ENCODE results near the gene ACSS3.
"Not testable (repeated sequence)": the region's sequence is repeated elsewhere in the genome, so short reads cannot be mapped to it uniquely, and the experiment has no call there.

ACSS3 gene, protein sequence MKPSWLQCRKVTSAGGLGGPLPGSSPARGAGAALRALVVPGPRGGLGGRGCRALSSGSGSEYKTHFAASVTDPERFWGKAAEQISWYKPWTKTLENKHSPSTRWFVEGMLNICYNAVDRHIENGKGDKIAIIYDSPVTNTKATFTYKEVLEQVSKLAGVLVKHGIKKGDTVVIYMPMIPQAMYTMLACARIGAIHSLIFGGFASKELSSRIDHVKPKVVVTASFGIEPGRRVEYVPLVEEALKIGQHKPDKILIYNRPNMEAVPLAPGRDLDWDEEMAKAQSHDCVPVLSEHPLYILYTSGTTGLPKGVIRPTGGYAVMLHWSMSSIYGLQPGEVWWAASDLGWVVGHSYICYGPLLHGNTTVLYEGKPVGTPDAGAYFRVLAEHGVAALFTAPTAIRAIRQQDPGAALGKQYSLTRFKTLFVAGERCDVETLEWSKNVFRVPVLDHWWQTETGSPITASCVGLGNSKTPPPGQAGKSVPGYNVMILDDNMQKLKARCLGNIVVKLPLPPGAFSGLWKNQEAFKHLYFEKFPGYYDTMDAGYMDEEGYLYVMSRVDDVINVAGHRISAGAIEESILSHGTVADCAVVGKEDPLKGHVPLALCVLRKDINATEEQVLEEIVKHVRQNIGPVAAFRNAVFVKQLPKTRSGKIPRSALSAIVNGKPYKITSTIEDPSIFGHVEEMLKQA

DNA sequence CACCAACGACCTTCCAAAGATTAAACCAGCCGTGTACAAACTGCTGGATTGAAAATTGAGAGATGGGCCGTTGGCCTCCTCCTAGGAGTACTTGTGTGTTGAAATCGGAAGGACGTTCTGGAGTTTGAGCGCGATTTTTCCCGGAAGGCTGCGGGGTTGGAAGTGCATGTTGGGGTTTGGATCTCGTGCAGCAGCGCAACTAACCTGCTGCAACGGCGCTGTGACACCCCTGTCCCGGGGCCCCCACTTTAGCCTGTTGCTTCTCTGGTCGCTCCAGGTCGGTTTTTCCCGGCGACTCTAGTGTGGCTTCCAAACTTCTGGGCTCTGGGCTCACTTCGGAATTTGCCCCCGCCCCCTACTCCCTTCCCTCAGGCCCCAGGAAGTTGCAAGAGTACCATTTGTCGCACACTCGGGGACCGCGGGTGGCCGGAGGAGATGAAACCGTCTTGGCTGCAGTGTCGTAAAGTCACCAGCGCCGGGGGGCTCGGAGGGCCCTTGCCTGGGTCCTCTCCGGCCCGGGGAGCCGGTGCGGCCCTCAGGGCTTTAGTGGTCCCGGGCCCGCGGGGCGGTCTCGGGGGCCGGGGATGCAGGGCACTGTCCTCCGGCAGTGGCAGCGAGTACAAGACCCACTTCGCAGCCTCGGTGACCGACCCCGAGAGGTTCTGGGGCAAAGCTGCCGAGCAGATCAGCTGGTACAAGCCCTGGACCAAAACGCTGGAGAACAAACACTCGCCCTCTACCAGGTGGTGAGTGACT lies at the start of gene ACSS3:
TSS of gene ACSS3 (plus strand) at position 394 of the 756 bp plus-strand sequence. CDS start at position 436, 42 bp downstream.
- DNase-seq = peak; percentile 39

DNA sequence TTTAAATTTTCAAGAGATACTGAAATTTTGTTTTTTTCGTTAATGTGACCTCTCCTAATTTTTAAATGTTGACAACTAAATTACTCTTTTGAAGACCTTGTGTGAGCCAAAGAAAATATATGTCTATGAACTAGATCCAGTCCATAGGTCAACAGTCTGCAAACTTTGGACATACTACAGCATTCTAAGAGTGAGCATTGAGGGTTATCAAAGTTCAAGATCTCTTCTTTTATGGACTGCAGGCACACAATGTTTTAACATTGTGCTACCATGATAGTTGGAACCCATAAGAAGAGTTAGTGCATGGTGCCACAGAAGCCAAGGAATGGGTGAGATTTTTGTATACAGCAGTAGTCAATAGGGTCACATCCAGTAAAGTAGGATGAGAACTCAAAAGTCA lies 43.0 kb upstream of the ACSS3 start:
- DNase-seq = no peak

DNA sequence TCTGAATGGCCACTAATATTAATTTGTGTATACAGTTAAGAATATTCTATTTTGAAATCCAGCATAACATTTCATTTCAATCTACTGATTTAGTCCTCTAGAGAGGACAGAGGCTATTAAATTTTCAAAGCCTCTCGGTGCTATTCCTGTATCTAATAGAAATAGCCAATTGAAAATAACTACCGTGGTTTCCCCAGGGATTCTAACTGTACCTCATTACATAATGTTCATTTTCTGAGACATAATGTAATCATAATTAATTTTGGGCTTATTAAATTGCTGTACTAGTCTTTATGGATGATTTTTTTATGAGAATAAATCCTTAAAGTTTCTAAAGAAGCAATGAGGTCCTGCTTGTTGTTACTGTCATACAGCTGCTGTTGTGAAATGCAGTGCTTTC lies 38.6 kb upstream of the ACSS3 start:
- DNase-seq = no peak

DNA sequence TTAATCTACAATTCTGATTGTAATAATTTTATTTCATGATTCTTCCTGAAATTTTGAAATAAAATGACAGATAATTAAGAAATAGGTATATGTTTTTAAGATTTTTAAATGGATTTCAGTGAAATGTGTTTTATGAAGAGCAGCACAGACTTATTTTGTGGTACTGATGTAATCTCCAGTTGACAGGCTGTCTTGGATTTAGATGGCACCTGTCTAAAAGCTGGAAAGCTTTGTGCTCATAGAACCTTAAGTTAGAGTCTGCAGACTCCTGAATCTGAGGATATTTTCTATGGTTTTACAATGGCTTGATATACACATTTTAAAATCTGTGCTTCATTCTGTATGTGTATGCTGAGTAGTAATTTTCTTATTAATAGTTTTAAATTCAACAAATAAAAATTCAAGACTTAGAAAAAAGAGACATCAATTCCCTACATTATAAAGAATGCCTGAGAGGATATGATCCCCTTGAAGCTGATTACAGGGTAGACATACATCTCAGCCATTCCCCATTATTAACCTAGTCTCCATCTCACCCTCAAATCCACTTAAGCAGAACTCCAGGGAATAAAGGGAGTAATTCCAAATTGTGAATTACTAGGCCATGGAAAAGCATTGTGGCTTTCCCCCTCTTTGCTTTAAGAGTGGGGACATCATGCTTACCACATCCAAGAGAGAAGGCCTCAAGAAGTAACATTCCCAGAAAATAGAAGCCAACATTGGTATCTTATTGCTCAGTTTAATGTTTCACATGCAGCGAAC lies 33.7 kb upstream of the ACSS3 start:
- DNase-seq = no peak

DNA sequence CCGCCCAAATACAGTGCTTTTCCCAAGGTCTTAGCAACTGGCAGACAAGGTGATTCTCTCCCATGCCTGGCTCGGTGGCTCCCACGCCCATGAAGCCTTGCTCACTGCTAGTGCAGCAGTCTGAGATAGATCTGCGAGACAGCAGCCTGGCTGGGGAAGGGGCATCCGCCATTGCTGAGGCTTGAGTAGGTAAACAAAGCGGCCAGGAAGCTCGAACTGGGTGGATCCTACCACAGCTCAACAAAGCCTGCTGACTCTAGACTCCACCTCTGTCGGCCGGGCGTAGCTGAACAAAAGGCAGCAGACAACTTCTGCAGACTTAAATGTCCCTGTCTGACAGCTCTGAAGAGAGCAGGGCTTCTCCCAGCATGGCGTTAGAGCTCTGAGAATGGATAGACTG lies 12.9 kb upstream of the ACSS3 start:
- not testable (repeated sequence) for DNase-seq

DNA sequence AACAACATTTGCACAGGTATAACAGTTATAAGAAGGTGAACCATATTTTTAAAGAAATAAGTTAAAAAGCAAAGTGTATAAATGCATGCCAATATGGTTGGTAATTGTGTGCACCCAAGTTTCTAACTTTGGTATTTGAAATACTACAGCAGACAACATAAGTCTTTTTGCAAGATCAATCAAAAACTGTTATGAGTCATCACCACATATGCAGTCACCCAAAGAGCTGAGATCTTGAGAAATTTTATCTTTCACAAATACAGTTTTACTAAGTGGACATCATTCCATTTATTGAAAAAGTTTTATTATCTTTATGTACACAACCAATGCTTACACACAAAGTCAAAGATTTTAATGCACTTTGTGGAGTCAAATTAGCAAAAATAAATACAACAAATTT lies 7.0 kb upstream of the ACSS3 start:
- no peak for DNase-seq

DNA sequence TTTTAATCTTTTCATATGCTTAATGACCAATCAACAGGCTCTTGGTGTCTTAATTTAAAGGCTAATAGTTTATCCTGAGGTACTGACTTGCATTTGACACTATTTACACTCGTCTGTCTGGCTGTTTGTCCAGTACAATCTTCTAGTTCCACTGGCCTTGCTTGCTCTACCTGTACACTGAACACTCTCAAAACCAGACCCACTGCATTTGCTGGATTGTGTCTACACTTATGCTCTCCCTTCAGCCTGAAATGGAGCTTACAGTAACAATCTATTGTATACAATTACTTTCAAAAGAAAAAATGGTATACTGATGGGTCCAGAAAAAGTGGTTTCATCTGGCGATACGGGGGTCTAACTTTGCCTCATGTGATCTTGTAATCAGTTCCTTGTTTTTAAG lies 2.3 kb upstream of the ACSS3 start:
- DNase-seq = no peak

DNA sequence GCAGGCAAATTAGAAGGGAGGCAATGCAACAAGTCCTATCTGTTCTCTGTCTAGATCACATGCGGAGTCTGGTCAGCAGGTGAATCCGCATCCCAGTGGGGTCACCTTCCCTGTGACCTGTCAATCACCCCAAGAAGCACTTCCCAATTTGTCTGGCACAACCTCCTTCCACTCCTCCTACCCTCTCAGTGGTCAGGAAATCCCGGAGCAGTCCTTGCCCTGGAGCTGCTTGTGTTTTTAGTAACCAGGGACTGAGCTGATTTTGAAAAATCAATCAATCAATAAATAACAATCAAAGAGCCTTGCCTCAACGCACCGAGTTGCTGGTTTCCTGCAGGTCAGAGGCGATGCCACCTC lies 572 bp upstream of the ACSS3 start:
- no peak for DNase-seq

DNA sequence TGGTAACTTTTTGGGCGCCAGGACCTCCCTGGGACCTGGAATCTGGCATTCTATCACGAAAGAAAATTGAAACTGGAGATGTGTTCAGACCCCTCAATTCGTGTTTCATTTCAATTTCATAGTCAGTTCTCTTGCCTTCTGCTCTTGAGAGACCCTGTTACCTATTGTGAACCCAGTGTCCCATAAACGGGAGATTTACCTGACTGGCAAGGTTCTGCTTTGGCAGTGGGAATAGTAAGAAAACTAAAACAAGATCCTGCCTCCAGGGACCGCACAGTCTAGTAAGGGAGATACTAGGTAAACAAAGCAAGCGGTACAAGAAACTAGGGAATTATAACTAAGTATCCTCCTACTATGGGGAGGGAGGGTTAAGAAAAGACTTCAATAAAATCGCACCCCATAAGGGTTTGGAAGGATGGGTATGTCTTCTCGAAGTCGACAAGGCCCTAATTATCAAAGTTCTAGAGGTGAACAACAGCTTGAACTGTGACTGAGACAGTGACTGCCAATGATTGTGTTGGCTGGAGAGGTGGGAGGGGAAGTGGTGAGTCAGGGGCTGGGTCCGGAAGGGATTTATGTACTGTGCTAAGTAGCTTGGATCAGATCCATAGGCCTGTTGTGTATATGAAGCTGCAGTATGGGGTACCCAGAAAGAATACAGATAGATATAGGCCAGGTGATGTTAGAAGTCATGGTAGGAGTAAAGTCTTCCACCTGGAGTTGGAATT lies 754 bp downstream of the ACSS3 start:
- no peak for DNase-seq

DNA sequence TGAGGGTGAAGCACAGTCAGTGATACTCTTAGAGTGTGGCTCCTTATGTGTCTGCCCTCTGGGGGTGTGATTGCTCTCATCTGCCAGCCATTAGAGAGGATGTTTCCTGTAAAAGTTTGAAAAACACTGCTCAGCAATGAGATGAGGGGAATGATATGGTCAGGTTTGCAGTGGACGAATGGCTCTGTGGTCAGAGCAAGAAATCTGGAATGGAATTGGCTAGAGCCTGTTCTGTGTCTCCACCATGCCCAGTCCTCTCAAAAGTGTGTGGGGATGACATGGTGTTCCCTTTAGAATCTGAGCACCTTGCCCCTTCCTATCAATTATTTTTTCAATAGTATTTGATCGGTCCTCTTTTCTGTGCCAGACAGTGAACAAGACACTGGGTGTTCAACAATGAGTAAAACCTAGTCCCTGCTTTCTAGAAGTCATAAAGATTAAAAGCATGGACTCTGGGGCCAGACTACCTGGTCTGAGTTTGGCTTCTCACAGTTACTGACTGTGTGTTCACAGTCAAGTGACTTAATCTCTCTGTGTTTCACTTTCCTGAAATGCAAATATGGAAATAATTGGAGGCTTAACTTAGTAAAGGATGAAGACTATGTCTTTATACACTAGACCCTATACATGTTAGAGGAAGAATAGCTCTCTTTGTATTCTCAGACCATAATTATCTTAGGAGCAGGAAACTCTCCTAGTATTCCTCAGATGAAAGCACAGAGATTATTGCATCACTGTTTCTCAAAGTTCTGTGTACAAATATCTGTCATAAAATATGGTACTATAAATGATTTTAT lies 1.6 kb downstream of the ACSS3 start:
- no peak for DNase-seq

DNA sequence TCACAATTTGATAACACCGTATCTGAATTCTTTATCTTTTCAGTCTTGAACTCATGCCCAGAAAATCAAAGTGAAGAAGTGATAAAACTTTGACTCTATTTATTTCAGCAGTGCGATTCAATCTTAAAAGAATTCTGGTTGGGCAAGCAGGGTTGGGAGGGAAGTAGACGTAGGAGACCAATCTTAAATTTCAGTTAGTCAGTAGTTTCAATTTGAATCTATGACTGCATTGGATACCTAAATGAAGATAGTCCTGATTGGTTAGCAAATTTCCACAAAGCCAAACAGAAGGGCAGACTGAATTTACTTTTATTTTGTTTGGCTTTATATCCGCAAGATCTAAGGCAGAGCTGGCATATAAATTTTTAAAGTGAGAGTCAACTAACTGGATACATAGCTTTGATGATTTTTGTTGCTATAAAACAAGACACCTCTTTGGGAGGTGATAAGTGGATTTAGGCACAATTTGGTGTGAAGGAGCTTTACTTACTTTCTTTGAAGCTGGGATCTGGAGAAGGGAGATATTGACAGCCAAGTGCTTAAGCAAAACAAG lies 2.6 kb downstream of the ACSS3 start:
- DNase-seq = no peak

DNA sequence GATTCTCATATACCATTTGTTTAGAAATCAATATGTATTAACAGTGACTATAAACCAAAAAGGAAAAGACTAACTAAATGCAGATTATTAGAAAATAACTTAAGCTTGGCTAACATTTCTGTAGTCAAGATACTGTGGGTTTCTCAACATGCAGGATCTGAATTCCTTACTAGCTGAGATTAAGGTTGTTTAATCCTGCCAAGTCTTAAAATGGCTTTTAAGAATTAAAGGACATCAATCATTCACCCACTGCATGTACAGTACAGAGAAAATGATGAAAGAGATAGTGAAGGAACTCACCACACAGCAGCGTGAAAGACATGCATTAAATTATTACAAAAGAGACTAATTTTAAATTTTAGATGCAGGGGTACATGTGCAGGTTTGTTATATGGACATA lies 3.8 kb downstream of the ACSS3 start:
- no peak for DNase-seq

DNA sequence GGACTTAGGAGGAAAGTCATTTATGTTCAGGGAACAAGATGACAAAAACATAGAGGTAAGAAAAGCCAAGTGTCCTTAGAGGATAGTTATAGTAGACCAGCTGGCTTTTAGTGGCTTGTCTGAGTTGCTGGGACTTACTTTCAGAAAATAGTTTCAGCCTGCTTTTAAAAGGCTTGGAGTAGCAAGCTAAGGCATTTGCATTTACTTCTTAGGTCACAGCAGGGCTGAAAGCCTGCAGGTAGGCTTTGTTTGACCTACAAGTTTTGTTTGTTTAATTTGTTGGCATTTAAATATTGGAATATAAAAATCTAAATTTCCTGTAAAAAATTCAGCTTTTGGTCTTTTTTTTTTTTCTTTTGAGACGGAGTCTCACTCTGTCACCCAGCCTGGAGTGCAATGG lies 5.1 kb downstream of the ACSS3 start:
- DNase-seq = no peak

DNA sequence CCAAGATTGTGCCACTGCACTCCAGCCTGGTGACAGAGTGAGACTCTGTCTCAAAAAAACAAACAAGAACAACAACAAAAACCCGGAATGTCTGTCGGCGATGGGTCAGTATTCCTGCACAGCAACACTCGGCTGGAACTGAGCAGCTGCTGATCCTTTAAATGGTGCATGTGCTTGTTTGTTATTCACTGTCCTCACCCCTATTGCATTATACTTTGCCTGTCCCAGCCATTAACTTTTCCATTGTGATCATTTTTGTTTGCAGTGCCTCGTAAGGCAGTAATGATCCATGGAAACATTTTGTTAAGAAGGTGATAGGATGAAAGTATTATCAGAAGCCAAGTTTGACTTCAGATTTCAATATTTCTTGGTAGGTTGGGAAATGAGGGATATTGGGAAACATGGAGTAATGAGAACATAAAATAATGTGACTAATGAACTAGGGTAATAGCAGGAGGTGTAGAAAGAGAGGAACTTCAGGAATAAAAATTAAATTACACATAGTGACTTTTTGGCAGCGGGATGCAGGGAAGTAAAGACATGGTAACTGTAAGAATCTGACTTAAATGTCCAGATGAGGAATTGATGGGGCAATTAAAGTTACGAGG lies 6.1 kb downstream of the ACSS3 start:
- DNase-seq = no peak

DNA sequence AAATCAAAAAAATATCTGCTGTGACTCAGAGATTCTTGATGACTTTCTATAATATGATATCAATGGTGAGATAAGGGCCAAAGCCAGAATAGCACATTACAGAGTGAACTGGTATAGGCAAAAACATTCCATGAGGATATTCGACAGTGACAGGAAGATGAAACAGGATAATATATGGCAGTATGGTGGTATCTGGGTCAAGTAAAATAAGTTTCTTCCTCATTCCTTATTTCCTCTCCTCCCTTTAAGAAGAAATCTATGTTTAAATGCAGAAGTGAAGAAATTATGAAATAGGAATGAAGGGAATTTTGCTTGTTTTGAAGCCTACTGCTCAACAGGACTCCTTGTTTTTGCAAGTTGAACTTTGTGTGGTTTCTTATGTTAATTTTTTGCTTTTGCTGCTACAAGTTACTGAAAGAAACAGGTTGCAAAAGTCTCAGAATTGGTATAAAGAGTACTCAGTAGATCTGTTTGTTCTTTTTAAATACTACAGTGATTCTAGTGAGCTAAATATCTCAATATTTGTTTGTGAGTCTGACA lies 7.0 kb downstream of the ACSS3 start:
- DNase-seq = no peak

DNA sequence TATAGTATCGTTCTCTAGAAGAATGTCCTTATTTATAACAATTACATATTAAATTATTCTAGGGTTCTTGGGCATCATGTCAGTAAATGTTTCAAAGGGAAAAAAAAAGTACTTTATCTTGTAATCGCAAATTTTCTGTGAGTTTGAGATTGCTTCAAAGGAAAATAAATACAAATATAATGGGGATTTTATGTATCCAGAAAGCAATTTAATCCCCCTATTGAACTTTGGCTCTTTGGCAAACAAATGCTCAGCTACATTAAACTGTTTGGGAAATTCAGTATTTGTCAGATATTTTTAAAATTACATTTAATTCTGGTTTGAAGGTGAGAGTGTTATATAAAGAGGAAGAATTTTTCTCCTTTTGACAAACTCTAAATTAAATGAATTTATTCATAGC lies 8.0 kb downstream of the ACSS3 start:
- no peak for DNase-seq

DNA sequence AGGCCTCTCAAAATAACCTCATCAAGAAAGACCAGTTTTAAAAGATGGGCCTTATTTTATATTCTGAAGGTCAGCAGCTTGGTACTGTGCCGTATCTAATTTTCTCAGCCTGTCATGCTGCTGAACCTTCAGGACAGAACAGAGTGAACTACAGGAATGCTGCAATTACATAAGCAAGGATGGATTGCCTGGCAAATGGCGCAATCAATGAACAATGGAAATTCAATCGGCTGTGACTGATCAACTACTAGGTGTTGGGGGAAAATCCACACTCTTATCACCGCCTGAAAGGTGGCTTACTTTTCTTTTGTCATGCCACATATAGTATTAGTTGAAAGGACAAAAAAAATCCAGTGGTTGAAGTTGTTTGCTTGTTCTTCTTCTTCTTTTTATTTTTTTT lies 8.5 kb downstream of the ACSS3 start:
- no peak for DNase-seq

DNA sequence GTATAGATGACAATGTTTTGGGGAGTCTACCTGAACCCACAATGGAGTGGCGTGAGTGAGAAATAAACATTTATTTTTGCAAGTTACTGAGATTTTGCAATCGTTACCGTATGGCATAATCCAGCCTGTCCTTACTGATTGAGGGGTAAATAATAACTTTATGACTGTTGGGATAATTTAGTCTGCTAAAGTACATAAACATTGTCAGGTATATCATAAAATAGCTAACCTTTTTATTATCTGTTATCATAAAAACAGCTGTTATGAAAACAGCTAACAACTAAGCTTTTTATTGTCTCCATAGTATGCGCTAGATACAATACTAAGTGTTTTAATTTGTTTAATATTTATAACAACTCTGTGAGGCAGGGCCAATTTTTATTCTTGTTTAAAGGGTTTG lies 10.3 kb downstream of the ACSS3 start:
- DNase-seq = no peak

DNA sequence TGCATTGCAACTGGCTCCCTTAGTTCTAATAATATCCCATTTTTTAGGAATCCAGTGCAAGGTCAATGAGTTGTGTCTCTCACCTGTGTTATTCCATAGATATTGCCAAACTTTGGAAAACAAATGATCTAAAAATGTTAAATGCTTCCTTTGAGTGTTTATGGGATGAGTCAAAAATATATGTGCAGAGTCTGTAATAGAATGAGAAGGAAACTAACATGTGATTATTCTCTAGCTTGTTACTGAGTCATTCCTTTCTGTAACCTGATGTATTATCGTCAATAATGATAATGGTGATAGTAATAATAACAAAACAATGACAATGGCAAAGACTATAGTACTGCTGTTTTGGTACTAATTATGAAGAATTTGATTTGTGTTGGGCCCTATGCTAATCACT lies 11.5 kb downstream of the ACSS3 start:
- DNase-seq = no peak

DNA sequence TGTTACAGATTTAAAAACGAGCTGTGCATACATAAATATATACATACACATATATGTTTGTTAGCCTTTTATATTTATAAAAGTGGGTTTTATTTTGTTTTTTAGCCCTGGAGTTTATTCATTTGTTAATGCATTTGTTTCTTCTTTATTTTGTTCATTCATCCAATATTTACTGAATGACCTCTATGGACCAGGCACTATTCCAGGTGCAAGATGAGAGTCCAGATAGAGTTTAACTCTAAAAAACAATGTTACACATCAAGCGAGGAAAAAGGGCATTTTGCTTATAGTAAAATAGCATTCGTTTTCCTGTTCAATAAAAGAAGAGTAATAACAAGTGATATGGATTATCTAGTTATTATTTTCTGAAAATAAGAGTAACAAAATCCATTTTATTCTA lies 14.2 kb downstream of the ACSS3 start:
- no peak for DNase-seq

Data from NCI-H2107 (cell line).